Osteoblast (primary cell): Measurements from ENCODE around the gene SMIM23. TPM values are rescaled to one million over a fixed set of nuclear protein-coding genes. Genes with fewer than 3 reads are reported as not detected.

Source experiments
- DNase-seq: peaks from one replicate; pipeline ENCODE4 v3.0.0; 2011; ENCODE audit warnings: low spot score, mixed read lengths; ENCODE audit not compliant: insufficient read length; ENCODE audit errors: missing footprints
- H2AFZ ChIP-seq: 2 replicates; pipeline ENCODE4 v1.6.0; 2011; ENCODE audit warnings: mild to moderate bottlenecking, low read length
- H3K27ac ChIP-seq: 2 replicates; pipeline ENCODE4 v1.5.1; 2011; ENCODE audit warnings: mild to moderate bottlenecking, low read depth, low read length, moderate library complexity
- H3K27me3 ChIP-seq: 2 replicates; pipeline ENCODE4 v1.6.0; 2012; ENCODE audit warnings: mild to moderate bottlenecking, control low read depth, inconsistent platforms, low read length, moderate library complexity; ENCODE audit not compliant: insufficient read depth
- H3K36me3 ChIP-seq: 2 replicates; pipeline ENCODE4 v1.5.1; 2011; ENCODE audit warnings: mild to moderate bottlenecking, low read length, control low read depth, moderate library complexity; ENCODE audit not compliant: insufficient read depth
- H3K4me1 ChIP-seq: 2 replicates; pipeline ENCODE4 v1.5.1; 2011; ENCODE audit warnings: mild to moderate bottlenecking, low read length, control low read depth, moderate library complexity; ENCODE audit not compliant: insufficient read depth
- H3K4me2 ChIP-seq: 2 replicates; pipeline ENCODE4 v1.6.0; 2011; ENCODE audit warnings: mild to moderate bottlenecking, low read length; ENCODE audit not compliant: insufficient read depth
- H3K4me3 ChIP-seq: fragments of 200-600 bp; sonication (generic); 3 replicates; pipeline ENCODE4 v1.5.1; 2012; ENCODE audit warnings: mild to moderate bottlenecking, low read length, inconsistent platforms; ENCODE audit not compliant: insufficient read depth
- H3K79me2 ChIP-seq: 2 replicates; pipeline ENCODE4 v1.6.0; 2012; ENCODE audit warnings: mild to moderate bottlenecking, low read length, control low read depth, inconsistent platforms; ENCODE audit not compliant: insufficient read depth
- H3K9me3 ChIP-seq: 2 replicates; pipeline ENCODE4 v1.5.1; 2011; ENCODE audit warnings: low read depth, low read length, control low read depth
- H4K20me1 ChIP-seq: 2 replicates; pipeline ENCODE4 v1.6.0; 2012; ENCODE audit warnings: mild to moderate bottlenecking, low read length, control low read depth; ENCODE audit not compliant: insufficient read depth
- total RNA-seq: library from RNA; depleted of rRNA; stranded (reverse); fragments of >200 nt; gene quantifications from 2 replicates; pipeline ENCODE4 v1.2.3, GENCODE V29; 2012
- TF ChIP-seq, protein P1 (sequence below): IDR thresholded peaks from 2 replicates; pipeline ENCODE4 v1.5.1; 2011; ENCODE audit warnings: mild to moderate bottlenecking, low read depth, low read length, moderate library complexity; ENCODE audit errors: extremely low read depth

SMIM23 gene
- total RNA-seq, 1 donor, result not detected

DNA sequence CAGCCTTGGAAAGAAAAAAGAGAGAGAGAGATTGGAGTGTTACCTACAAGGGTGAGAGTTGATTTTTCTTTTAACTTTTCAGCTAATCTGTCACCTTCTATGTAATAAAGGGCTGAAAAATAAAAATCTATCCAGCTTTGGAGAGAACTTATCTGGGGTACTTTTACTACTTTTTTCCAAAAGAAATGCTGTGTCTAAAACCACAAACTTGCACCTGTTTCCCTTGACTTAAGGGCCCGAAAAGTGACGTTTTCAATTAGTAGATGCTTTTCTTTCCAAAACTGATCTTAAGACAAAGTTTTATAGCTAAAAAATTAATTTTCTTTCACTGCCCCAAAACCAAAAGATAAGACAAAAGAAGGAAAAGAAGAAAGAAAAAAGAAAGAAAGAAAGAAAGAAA lies 48.8 kb downstream of the SMIM23 start:
- no peak overlapping the region for H3K27ac ChIP-seq
- no peak overlapping the region for H3K4me3 ChIP-seq
- H2AFZ ChIP-seq, result no peak overlapping the region
- TF ChIP-seq, protein P1, sequence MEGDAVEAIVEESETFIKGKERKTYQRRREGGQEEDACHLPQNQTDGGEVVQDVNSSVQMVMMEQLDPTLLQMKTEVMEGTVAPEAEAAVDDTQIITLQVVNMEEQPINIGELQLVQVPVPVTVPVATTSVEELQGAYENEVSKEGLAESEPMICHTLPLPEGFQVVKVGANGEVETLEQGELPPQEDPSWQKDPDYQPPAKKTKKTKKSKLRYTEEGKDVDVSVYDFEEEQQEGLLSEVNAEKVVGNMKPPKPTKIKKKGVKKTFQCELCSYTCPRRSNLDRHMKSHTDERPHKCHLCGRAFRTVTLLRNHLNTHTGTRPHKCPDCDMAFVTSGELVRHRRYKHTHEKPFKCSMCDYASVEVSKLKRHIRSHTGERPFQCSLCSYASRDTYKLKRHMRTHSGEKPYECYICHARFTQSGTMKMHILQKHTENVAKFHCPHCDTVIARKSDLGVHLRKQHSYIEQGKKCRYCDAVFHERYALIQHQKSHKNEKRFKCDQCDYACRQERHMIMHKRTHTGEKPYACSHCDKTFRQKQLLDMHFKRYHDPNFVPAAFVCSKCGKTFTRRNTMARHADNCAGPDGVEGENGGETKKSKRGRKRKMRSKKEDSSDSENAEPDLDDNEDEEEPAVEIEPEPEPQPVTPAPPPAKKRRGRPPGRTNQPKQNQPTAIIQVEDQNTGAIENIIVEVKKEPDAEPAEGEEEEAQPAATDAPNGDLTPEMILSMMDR, result no peak
- no peaks in the 10 kb centered on the region for H3K36me3 ChIP-seq
- DNase-seq, result peak; percentile 62
- H3K27me3 ChIP-seq, result no peaks in the 10 kb centered on the region
- no peaks in the 10 kb centered on the region for H4K20me1 ChIP-seq
- H3K9me3 ChIP-seq, result peaks cover 3% of the 10 kb centered on the region
- no peaks in the 10 kb centered on the region for H3K79me2 ChIP-seq
- H3K4me1 ChIP-seq, result no peaks in the 10 kb centered on the region
- H3K4me2 ChIP-seq, result no peak overlapping the region

DNA sequence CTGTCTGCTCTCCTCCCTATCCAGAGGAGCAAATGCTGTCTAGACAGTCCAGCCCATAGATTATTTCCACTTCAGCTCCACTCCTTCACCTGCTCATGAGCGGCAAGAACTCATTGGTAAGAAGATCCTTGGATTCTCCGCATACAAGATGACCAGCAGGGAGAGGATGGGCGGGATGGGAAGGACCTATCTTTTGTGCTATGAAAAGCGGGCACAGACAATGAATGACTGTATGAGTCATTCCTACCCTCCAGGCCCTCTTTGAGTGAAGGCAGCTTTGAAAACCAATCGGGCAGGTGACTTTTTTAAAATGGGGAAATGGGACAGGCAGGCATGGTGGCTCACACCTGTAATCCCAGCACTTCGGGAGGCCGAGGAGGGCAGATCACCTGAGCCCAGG lies 49.4 kb downstream of the SMIM23 start:
- no peak overlapping the region for H3K4me2 ChIP-seq
- H3K4me1 ChIP-seq, result no peaks in the 10 kb centered on the region

DNA sequence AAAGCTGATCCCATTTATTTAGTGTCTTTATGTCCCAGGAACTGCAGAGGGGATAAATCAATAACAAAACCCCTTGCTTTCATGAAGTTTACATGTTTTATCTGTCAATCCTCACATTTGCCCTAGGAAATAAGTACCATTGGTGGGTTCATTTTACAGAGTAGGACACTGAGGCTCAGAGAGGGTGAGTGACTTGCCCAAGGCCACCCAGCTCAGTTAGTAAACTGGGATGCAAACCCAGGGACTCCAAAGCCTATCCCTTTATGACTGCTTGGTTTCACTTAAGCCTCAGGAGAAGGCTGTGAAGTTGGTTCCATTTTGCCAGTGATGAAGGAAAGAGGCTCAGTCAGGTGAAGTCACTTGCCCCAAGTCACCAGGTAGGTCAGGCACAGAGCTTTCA lies 51.9 kb downstream of the SMIM23 start:
- no peaks in the 10 kb centered on the region for H4K20me1 ChIP-seq
- DNase-seq, result no peak
- no peak overlapping the region for H3K4me2 ChIP-seq
- H3K4me3 ChIP-seq, result no peak overlapping the region
- no peak overlapping the region for H2AFZ ChIP-seq
- no peaks in the 10 kb centered on the region for H3K79me2 ChIP-seq
- H3K9me3 ChIP-seq, result no peaks in the 10 kb centered on the region
- H3K27me3 ChIP-seq, result no peaks in the 10 kb centered on the region
- TF ChIP-seq, protein P1, result no peak
- no peaks in the 10 kb centered on the region for H3K4me1 ChIP-seq
- H3K27ac ChIP-seq, result no peak overlapping the region
- no peaks in the 10 kb centered on the region for H3K36me3 ChIP-seq

More for the DNA sequence above, 49.4 kb downstream of the SMIM23 start:
- Histone ChIP-seq H3K4me3 (no peak overlapping the region), H3K9me3 (no peaks in the 10 kb centered on the region), H3K27me3 (no peaks in the 10 kb centered on the region), H2AFZ (no peak overlapping the region), H4K20me1 (no peaks in the 10 kb centered on the region), H3K27ac (no peak overlapping the region), H3K36me3 (no peaks in the 10 kb centered on the region), H3K79me2 (no peaks in the 10 kb centered on the region)
- TF ChIP-seq, protein P1, result no peak
- DNase-seq, result no peak

DNA sequence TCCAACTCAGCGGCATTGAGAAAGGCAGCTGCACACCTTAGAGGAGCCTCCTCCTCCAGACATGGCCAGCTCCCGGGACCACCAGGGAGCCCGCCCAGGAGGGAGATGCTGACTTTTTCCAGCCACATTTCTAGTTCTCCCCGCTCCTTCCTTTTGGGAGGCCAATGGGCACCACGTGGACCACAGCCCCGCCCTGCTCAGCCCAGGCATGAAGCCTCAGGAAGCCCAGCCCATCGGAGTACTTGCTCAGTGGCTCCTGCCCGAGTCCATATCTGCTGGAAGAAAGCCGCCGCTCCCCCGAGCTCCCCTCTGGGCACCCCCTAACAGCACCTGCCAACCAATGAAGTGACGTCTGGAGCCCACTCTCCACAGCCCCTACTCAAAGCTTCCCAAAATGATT lies 52.4 kb downstream of the SMIM23 start:
- no peak overlapping the region for H2AFZ ChIP-seq
- no peaks in the 10 kb centered on the region for H4K20me1 ChIP-seq

More for the DNA sequence above, 52.4 kb downstream of the SMIM23 start:
- Histone ChIP-seq H3K9me3 (no peaks in the 10 kb centered on the region), H3K36me3 (no peaks in the 10 kb centered on the region), H3K79me2 (no peaks in the 10 kb centered on the region), H3K4me3 (no peak overlapping the region), H3K4me2 (no peak overlapping the region), H3K27ac (no peak overlapping the region), H3K4me1 (no peaks in the 10 kb centered on the region), H3K27me3 (no peaks in the 10 kb centered on the region)
- peak; percentile 26 for DNase-seq
- TF ChIP-seq, protein P1, result no peak
